SK-N-SH treated with all-trans-retinoic acid at 6 μM for 48 hours (cell line): ENCODE measurements around the gene PRKCZ.

ENCODE experiments used
- ATAC-seq: fragments of 200-7000 bp; cut with Tn5 transposase; 3 replicates; pipeline ENCODE4 v1.9.1; 2020; ENCODE audit warnings: mild to moderate bottlenecking, moderate library complexity
- ARNTL ChIP-seq: fragments of 450-650 bp; formaldehyde crosslinking; IDR thresholded peaks from 2 replicates; pipeline ENCODE4 v1.5.0; 2020; ENCODE audit warnings: low read depth, mild to moderate bottlenecking, moderate library complexity, borderline replicate concordance
- BACH2 ChIP-seq: fragments of 250-450 bp; sonication (Bioruptor Pico); IDR thresholded peaks from 2 replicates; pipeline ENCODE4 v1.9.0; 2021; ENCODE audit warnings: mild to moderate bottlenecking, borderline replicate concordance
- CSDC2 ChIP-seq: fragments of 250-450 bp; sonication (Bioruptor Pico); IDR thresholded peaks from 2 replicates; pipeline ENCODE4 v1.5.0; 2020; ENCODE audit warnings: mild to moderate bottlenecking, moderate library complexity
- CSRNP3 ChIP-seq: fragments of 250-450 bp; sonication (Bioruptor Pico); IDR thresholded peaks from 2 replicates; pipeline ENCODE4 v1.5.1; 2021; ENCODE audit warnings: mild to moderate bottlenecking, moderate library complexity
- ESRRG ChIP-seq: fragments of 250-450 bp; sonication (Bioruptor Pico); IDR thresholded peaks from 2 replicates; pipeline ENCODE4 v1.6.1; 2021; ENCODE audit warnings: mild to moderate bottlenecking
- GLIS3 ChIP-seq: fragments of 250-450 bp; sonication (Bioruptor Pico); IDR thresholded peaks from 2 replicates; pipeline ENCODE4 v1.5.0; 2020; ENCODE audit warnings: mild to moderate bottlenecking, moderate library complexity
- OSR1 ChIP-seq: fragments of 250-450 bp; sonication (Bioruptor Pico); IDR thresholded peaks from 2 replicates; pipeline ENCODE4 v1.8.0; 2022; ENCODE audit warnings: moderate library complexity, mild to moderate bottlenecking, inconsistent platforms
- POU6F1 ChIP-seq: fragments of 250-450 bp; sonication (Bioruptor Pico); IDR thresholded peaks from 2 replicates; pipeline ENCODE4 v1.8.0; 2021; ENCODE audit warnings: low read depth, mild to moderate bottlenecking, moderate library complexity, borderline replicate concordance
- PPARA ChIP-seq: fragments of 250-450 bp; sonication (Bioruptor Pico); IDR thresholded peaks from 2 replicates; pipeline ENCODE4 v1.5.0; 2020; ENCODE audit warnings: mild to moderate bottlenecking, borderline replicate concordance
- RARB ChIP-seq: fragments of 250-450 bp; sonication (Bioruptor Pico); IDR thresholded peaks from 2 replicates; pipeline ENCODE4 v1.8.0; 2021; ENCODE audit warnings: mild to moderate bottlenecking, moderate library complexity
- SNAI2 ChIP-seq: fragments of 250-450 bp; sonication (Bioruptor Pico); IDR thresholded peaks from 2 replicates; pipeline ENCODE4 v1.5.0; 2020; ENCODE audit warnings: mild to moderate bottlenecking, moderate library complexity
- TCF4 ChIP-seq: fragments of 250-450 bp; sonication (Bioruptor Pico); IDR thresholded peaks from 2 replicates; pipeline ENCODE4 v1.8.0; 2021; ENCODE audit warnings: mild to moderate bottlenecking, moderate library complexity, borderline replicate concordance
- TOX ChIP-seq: fragments of 250-450 bp; sonication (Bioruptor Pico); IDR thresholded peaks from 2 replicates; pipeline ENCODE4 v1.8.0; 2021; ENCODE audit warnings: mild to moderate bottlenecking, moderate library complexity, borderline replicate concordance
- ZC3H10 ChIP-seq: fragments of 250-450 bp; sonication (Bioruptor Pico); IDR thresholded peaks from 2 replicates; pipeline ENCODE4 v1.5.1; 2021; ENCODE audit warnings: mild to moderate bottlenecking, moderate library complexity
- ZFP3 ChIP-seq: fragments of 250-450 bp; sonication (Bioruptor Pico); IDR thresholded peaks from 2 replicates; pipeline ENCODE4 v1.5.0; 2020; ENCODE audit warnings: mild to moderate bottlenecking, moderate library complexity
- ZFP30 ChIP-seq: fragments of 450-650 bp; formaldehyde crosslinking; IDR thresholded peaks from 2 replicates; pipeline ENCODE4 v1.5.0; 2022; ENCODE audit warnings: mild to moderate bottlenecking, moderate library complexity
- ZNF565 ChIP-seq: fragments of 450-650 bp; formaldehyde crosslinking; conservative IDR thresholded peaks from 2 replicates; pipeline ENCODE4 v1.5.0; 2020; ENCODE audit warnings: low read depth, mild to moderate bottlenecking, moderate library complexity
- ZNF70 ChIP-seq: fragments of 450-650 bp; formaldehyde crosslinking; IDR thresholded peaks from 2 replicates; pipeline ENCODE4 v1.5.0; 2020; ENCODE audit warnings: mild to moderate bottlenecking, moderate library complexity
- ZNF8 ChIP-seq: fragments of 450-650 bp; formaldehyde crosslinking; IDR thresholded peaks from 2 replicates; pipeline ENCODE4 v1.5.0; 2020; ENCODE audit warnings: mild to moderate bottlenecking, moderate library complexity
- TF ChIP-seq, protein P1 (sequence below): fragments of 250-450 bp; sonication (Bioruptor Pico); IDR thresholded peaks from 2 replicates; pipeline ENCODE4 v1.5.1; 2020; ENCODE audit warnings: low read depth, mild to moderate bottlenecking, moderate library complexity
- TF ChIP-seq, protein P2 (sequence below): fragments of 250-450 bp; sonication (Bioruptor Pico); IDR thresholded peaks from 2 replicates; pipeline ENCODE4 v1.5.0; 2020; ENCODE audit warnings: mild to moderate bottlenecking, moderate library complexity

Gene PRKCZ

DNA sequence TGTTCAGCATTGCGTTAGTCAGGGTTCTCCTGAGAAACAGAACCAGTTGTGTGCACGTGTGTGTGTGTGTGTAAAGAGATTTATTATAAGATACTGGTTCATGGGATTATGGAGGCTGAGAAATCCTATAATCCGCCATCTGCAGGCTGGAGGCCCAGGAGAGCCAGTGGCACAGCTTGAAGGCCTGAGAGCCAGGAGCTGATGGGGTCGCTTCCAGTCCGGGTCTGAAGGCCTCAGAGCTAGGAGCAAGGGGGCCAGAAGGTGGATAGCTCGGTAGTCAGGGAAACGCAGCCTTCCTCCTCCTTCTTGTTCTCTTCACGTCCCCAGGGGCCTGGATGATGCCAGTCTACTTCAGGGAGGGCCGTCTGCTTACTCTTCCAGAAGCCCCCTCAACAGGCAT, 106.7 kb downstream of the PRKCZ start:
- ATAC-seq: no peak
- TF ChIP-seq ZC3H10 (CRISPR knock-in tag) (no peak), GLIS3 (CRISPR knock-in tag) (no peak), ZFP30 (CRISPR knock-in tag) (no peak), RARB (CRISPR knock-in tag) (no peak), CSDC2 (no peak), ZNF565 (CRISPR knock-in tag) (no peak), ESRRG (CRISPR knock-in tag) (no peak), CSRNP3 (CRISPR knock-in tag) (no peak), OSR1 (CRISPR knock-in tag) (no peak), POU6F1 (no peak), ZFP3 (CRISPR knock-in tag) (no peak)
- TF ChIP-seq, protein P1, sequence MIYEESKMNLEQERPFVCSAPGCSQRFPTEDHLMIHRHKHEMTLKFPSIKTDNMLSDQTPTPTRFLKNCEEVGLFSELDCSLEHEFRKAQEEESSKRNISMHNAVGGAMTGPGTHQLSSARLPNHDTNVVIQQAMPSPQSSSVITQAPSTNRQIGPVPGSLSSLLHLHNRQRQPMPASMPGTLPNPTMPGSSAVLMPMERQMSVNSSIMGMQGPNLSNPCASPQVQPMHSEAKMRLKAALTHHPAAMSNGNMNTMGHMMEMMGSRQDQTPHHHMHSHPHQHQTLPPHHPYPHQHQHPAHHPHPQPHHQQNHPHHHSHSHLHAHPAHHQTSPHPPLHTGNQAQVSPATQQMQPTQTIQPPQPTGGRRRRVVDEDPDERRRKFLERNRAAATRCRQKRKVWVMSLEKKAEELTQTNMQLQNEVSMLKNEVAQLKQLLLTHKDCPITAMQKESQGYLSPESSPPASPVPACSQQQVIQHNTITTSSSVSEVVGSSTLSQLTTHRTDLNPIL (CRISPR knock-in tag): no peak

DNA sequence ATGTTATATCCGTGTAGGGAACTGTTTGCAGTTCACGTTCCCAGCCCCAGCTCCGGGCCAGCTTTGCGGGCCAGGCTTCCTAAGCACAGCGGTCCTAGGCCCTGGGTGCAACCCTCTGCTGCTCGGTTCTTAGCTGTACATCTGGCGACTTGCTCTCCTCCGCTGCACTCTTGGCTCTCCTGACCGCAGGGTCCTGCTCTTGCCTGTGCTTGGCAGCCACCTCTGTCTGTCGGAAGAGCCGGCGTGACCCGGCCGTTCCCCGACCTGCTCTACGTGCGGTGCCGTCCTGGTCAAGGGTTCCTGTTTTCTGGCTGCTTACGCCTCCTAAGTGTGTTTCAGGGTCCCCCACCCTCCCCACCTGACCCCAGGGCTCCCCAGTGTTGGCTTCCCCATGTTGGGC, 107.6 kb downstream of the PRKCZ start:
- ATAC-seq: no peak
- TF ChIP-seq, protein P1 (CRISPR knock-in tag): no peak
- TF ChIP-seq ZC3H10 (CRISPR knock-in tag): no peak
- TF ChIP-seq BACH2: no peak
- no peak for TF ChIP-seq SNAI2 (CRISPR knock-in tag)
- TF ChIP-seq ESRRG (CRISPR knock-in tag): no peak
- no peak for TF ChIP-seq ZNF8 (CRISPR knock-in tag)
- no peak for TF ChIP-seq TCF4 (CRISPR knock-in tag)
- TF ChIP-seq ZFP30 (CRISPR knock-in tag): no peak
- TF ChIP-seq, protein P2, sequence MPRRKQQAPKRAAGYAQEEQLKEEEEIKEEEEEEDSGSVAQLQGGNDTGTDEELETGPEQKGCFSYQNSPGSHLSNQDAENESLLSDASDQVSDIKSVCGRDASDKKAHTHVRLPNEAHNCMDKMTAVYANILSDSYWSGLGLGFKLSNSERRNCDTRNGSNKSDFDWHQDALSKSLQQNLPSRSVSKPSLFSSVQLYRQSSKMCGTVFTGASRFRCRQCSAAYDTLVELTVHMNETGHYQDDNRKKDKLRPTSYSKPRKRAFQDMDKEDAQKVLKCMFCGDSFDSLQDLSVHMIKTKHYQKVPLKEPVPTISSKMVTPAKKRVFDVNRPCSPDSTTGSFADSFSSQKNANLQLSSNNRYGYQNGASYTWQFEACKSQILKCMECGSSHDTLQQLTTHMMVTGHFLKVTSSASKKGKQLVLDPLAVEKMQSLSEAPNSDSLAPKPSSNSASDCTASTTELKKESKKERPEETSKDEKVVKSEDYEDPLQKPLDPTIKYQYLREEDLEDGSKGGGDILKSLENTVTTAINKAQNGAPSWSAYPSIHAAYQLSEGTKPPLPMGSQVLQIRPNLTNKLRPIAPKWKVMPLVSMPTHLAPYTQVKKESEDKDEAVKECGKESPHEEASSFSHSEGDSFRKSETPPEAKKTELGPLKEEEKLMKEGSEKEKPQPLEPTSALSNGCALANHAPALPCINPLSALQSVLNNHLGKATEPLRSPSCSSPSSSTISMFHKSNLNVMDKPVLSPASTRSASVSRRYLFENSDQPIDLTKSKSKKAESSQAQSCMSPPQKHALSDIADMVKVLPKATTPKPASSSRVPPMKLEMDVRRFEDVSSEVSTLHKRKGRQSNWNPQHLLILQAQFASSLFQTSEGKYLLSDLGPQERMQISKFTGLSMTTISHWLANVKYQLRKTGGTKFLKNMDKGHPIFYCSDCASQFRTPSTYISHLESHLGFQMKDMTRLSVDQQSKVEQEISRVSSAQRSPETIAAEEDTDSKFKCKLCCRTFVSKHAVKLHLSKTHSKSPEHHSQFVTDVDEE (CRISPR knock-in tag): no peak
- TF ChIP-seq ZNF70: no peak
- no peak for TF ChIP-seq CSRNP3 (CRISPR knock-in tag)
- no peak for TF ChIP-seq ARNTL
- TF ChIP-seq POU6F1: no peak
- TF ChIP-seq RARB (CRISPR knock-in tag): no peak
- no peak for TF ChIP-seq PPARA (CRISPR knock-in tag)
- TF ChIP-seq CSDC2: no peak
- no peak for TF ChIP-seq TOX (CRISPR knock-in tag)
- TF ChIP-seq ZFP3 (CRISPR knock-in tag): no peak
- TF ChIP-seq ZNF565 (CRISPR knock-in tag): no peak
- no peak for TF ChIP-seq OSR1 (CRISPR knock-in tag)
